ENCODE results near the gene SSR4.

DNA sequence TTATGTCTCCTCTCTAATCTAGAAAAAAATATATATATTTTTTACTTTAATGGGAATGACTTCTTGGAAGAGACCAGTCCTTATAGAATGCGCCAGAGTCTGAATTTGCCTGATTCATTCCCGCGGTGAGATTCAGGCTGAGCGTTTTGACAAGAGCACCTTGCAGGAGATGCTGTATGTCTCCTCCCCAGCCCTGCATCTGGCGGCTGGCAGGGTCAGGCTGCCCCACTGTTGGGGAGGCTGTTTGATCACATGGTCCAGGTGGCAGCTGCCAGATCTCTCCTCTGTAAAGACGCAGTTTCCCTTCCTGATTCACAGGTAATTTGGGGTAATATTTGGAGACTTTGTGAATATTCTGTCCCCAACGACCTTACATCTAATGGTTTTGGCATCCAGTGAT is 26.1 kb downstream of the SSR4 start:
- TF ChIP-seq FOXK2 (IDR thresholded peaks at IDR 0.05): no peak
- no peak for TF ChIP-seq SUZ12 (IDR thresholded peaks at IDR 0.05)
- TF ChIP-seq BHLHE40 (IDR thresholded peaks at IDR 0.05; ENCODE audit: borderline replicate concordance): no peak
